DND-41 (cell line): ENCODE measurements around the gene CFAP77.

Experiments
- ATAC-seq: fragments of 200-7000 bp; cut with Tn5 transposase; 3 replicates; pipeline ENCODE4 v1.9.1; 2021; ENCODE audit warnings: low read depth; ENCODE audit not compliant: insufficient read depth
- DNase-seq: peaks from one replicate; pipeline ENCODE4 v3.0.0-alpha.2; 2020
- H2AFZ ChIP-seq: 2 replicates; pipeline ENCODE4 v1.6.0; 2012; ENCODE audit warnings: low read depth, low read length
- H3K27ac ChIP-seq: 2 replicates; pipeline ENCODE4 v1.5.1; 2012; ENCODE audit warnings: low read length, inconsistent platforms
- H3K27me3 ChIP-seq: fragments of 200-600 bp; sonication (generic); 2 replicates; pipeline ENCODE4 v1.6.0; 2012; ENCODE audit warnings: low read length, mild to moderate bottlenecking, inconsistent platforms; ENCODE audit not compliant: insufficient read depth, poor library complexity
- H3K36me3 ChIP-seq: 2 replicates; pipeline ENCODE4 v1.5.1; 2012; ENCODE audit warnings: low read length, inconsistent platforms; ENCODE audit not compliant: insufficient read depth
- H3K4me1 ChIP-seq: 2 replicates; pipeline ENCODE4 v1.5.1; 2012; ENCODE audit warnings: mild to moderate bottlenecking, low read length; ENCODE audit not compliant: insufficient read depth
- H3K4me2 ChIP-seq: 2 replicates; pipeline ENCODE4 v1.6.0; 2012; ENCODE audit warnings: mild to moderate bottlenecking, moderate library complexity, low read length, inconsistent platforms; ENCODE audit not compliant: insufficient read depth
- H3K4me3 ChIP-seq, 2 experiments: fragments of 200-600 bp in 1 of 2; shearing (Covaris generic) in 1 of 2; 2 replicates each; pipeline ENCODE4 v1.5.1; 2012 to 2016; ENCODE audit warnings: inconsistent platforms in 2 of 2, low read length in 2 of 2, mild to moderate bottlenecking in 2 of 2, low read depth in 1 of 2, moderate library complexity in 1 of 2
- H3K79me2 ChIP-seq: 2 replicates; pipeline ENCODE4 v1.6.0; 2012; ENCODE audit warnings: low read length, inconsistent platforms; ENCODE audit not compliant: insufficient read depth
- H3K9ac ChIP-seq: 2 replicates; pipeline ENCODE4 v1.6.0; 2012; ENCODE audit warnings: low read depth, mild to moderate bottlenecking, inconsistent platforms, low read length, moderate library complexity
- H3K9me3 ChIP-seq: 2 replicates; pipeline ENCODE4 v1.5.1; 2012; ENCODE audit warnings: low read length, moderate library complexity, mild to moderate bottlenecking, inconsistent platforms; ENCODE audit not compliant: insufficient read depth, severe bottlenecking
- H4K20me1 ChIP-seq: 2 replicates; pipeline ENCODE4 v1.6.0; 2012; ENCODE audit warnings: low read length; ENCODE audit not compliant: insufficient read depth
- EZH2 ChIP-seq: IDR thresholded peaks from 3 replicates; pipeline ENCODE4 v1.6.1; 2012; ENCODE audit warnings: borderline replicate concordance, low read depth, mild to moderate bottlenecking, moderate library complexity, low read length, inconsistent platforms; ENCODE audit not compliant: severe bottlenecking
- TF ChIP-seq, protein P1 (sequence below): IDR thresholded peaks from 2 replicates; pipeline ENCODE4 v1.5.1; 2012; ENCODE audit warnings: borderline replicate concordance, low read length, moderate library complexity, mild to moderate bottlenecking; ENCODE audit not compliant: poor library complexity, severe bottlenecking; ENCODE audit errors: extremely low read depth

CFAP77 gene

DNA sequence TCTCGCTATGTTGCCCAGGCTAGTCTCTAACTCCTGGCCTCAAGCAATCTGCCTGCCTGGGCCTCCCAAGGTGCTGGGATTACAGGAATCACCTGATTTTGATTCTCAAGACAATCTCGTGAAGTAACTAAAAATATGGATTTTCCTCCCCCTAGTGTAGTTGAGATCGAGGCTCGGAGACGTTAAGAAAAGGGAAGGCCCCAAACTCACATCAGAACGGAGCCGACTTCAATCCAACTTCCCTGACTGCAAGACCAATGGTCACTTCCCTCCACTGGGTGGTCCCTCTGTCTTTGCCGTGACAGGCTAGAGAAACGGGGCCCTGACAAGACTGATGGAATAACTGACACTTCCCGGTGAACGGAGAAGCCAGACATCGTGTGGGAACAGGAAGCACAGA lies 200.7 kb downstream of the CFAP77 start:
- H3K9me3 ChIP-seq = no peaks in the 10 kb centered on the region
- H3K4me1 ChIP-seq = no peaks in the 10 kb centered on the region
- H3K79me2 ChIP-seq = no peaks in the 10 kb centered on the region
- ATAC-seq (no peak), DNase-seq (no peak)
- TF ChIP-seq EZH2 = no peak
- TF ChIP-seq, protein P1, sequence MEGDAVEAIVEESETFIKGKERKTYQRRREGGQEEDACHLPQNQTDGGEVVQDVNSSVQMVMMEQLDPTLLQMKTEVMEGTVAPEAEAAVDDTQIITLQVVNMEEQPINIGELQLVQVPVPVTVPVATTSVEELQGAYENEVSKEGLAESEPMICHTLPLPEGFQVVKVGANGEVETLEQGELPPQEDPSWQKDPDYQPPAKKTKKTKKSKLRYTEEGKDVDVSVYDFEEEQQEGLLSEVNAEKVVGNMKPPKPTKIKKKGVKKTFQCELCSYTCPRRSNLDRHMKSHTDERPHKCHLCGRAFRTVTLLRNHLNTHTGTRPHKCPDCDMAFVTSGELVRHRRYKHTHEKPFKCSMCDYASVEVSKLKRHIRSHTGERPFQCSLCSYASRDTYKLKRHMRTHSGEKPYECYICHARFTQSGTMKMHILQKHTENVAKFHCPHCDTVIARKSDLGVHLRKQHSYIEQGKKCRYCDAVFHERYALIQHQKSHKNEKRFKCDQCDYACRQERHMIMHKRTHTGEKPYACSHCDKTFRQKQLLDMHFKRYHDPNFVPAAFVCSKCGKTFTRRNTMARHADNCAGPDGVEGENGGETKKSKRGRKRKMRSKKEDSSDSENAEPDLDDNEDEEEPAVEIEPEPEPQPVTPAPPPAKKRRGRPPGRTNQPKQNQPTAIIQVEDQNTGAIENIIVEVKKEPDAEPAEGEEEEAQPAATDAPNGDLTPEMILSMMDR = no peak
- no peak overlapping the region for H3K4me2 ChIP-seq
- H3K27ac ChIP-seq = no peak overlapping the region
- H3K4me3 ChIP-seq = no peak overlapping the region
- H3K36me3 ChIP-seq = peaks cover 76% of the 10 kb centered on the region
- H3K9ac ChIP-seq = no peak overlapping the region
- H3K27me3 ChIP-seq = no peaks in the 10 kb centered on the region
- no peaks in the 10 kb centered on the region for H4K20me1 ChIP-seq
- H2AFZ ChIP-seq = no peak overlapping the region

DNA sequence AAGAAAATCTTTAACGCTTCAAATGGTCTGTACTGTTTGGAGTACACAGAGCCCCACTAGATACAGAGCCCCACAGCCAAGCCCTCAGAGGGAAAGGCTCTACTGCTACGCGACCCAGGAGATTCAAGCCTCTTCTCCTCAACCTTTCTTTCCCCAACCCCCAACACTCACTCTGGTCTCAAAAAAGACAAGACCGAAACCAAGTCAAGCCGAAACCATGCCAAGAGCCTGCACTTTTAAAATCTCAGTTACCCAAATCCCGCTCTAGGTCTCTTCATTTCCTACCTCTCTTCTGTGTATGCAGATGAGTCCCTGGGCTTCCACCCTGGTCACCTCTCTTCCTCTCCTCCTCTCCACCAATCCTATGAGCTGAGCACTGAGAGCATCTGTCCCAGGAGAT lies 204.3 kb downstream of the CFAP77 start:
- no peak overlapping the region for H3K4me2 ChIP-seq
- H3K9ac ChIP-seq = no peak overlapping the region
- H3K9me3 ChIP-seq = no peaks in the 10 kb centered on the region
- no peaks in the 10 kb centered on the region for H3K4me1 ChIP-seq
- H3K27me3 ChIP-seq = no peaks in the 10 kb centered on the region
- H3K27ac ChIP-seq = no peak overlapping the region
- H4K20me1 ChIP-seq = no peaks in the 10 kb centered on the region
- ATAC-seq (no peak), DNase-seq (no peak)
- peaks cover 80% of the 10 kb centered on the region for H3K36me3 ChIP-seq
- no peak overlapping the region for H2AFZ ChIP-seq
- TF ChIP-seq EZH2 = no peak
- TF ChIP-seq, protein P1 = no peak
- H3K4me3 ChIP-seq = no peak overlapping the region
- no peaks in the 10 kb centered on the region for H3K79me2 ChIP-seq

DNA sequence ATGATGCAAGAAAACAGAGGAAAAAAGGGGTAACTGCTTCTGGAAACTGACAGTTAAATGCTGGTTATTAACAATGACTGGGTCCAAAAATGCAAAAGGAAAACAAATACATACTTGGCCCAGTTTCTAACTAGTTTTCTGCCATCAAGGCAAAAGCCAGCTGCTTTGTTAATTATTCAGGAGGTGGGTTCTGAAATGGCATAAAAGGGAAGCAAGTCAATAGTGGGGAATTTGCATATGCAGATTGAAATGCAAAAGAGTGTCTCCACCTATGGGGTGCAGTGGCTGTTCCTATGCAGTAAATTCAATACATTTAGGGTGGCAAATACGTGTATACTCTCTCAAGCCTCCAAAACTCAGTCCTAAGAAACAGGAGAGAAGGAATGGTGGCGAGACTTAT lies 205.8 kb downstream of the CFAP77 start:
- Histone ChIP-seq H4K20me1 (no peaks in the 10 kb centered on the region), H2AFZ (no peak overlapping the region), H3K4me2 (no peak overlapping the region), H3K9ac (no peak overlapping the region), H3K79me2 (no peaks in the 10 kb centered on the region), H3K4me1 (no peaks in the 10 kb centered on the region), H3K36me3 (peaks cover 67% of the 10 kb centered on the region), H3K4me3 (no peak overlapping the region), H3K27me3 (no peaks in the 10 kb centered on the region), H3K9me3 (no peaks in the 10 kb centered on the region), H3K27ac (no peak overlapping the region)
- ATAC-seq (no peak), DNase-seq (no peak)
- TF ChIP-seq, protein P1 = no peak
- no peak for TF ChIP-seq EZH2

DNA sequence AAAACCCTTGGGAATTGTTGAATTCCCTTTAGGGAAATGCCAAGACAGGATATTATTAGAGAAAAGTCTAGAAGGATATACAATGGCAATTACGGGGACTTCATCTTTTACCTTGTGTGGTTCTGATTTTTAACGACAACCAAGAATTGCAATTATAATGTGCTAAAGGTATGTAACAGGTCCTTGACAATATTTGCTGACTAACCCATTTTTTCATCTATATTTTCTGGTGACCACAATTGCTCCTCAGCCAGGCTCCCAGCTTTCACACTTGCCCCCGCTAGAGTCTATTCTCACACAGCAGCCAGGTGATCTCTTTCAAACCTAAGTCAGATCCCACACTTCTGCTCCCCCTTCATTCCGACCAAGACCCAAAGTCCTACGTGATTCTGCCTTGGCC lies 206.7 kb downstream of the CFAP77 start:
- no peak for ATAC-seq
- TF ChIP-seq, protein P1 = no peak
- TF ChIP-seq EZH2 = no peak
- H3K79me2 ChIP-seq = no peaks in the 10 kb centered on the region

More for the DNA sequence above, 206.7 kb downstream of the CFAP77 start:
- no peaks in the 10 kb centered on the region for H4K20me1 ChIP-seq
- H3K27ac ChIP-seq = no peak overlapping the region
- peaks cover 58% of the 10 kb centered on the region for H3K36me3 ChIP-seq
- H3K27me3 ChIP-seq = no peaks in the 10 kb centered on the region
- H3K9ac ChIP-seq = no peak overlapping the region
- no peak overlapping the region for H2AFZ ChIP-seq
- no peaks in the 10 kb centered on the region for H3K4me1 ChIP-seq
- H3K9me3 ChIP-seq = no peaks in the 10 kb centered on the region
- no peak for DNase-seq
- H3K4me3 ChIP-seq = no peak overlapping the region
- H3K4me2 ChIP-seq = no peak overlapping the region
